ENCODE results near the gene TMEM263.

DNA sequence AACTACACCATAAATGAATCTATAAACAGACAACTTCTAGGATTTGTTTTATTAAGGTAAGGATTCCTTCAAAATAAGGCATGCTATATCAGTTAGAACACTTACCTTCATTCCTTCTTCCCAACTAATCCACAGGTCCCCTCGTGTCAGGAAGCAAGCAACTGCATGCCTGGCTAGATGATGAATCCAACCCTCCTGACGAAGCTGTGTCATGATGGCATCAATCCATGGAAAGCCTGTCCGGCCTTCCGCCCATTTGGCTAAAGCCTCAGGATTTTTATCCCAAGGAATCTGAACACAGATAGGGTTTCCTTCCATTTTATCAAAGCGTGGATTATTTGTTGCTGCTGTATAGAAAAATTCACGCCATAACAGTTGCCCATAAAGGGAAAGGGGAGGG lies 43.7 kb downstream of the TMEM263 start:
- TF ChIP-seq, protein P1, sequence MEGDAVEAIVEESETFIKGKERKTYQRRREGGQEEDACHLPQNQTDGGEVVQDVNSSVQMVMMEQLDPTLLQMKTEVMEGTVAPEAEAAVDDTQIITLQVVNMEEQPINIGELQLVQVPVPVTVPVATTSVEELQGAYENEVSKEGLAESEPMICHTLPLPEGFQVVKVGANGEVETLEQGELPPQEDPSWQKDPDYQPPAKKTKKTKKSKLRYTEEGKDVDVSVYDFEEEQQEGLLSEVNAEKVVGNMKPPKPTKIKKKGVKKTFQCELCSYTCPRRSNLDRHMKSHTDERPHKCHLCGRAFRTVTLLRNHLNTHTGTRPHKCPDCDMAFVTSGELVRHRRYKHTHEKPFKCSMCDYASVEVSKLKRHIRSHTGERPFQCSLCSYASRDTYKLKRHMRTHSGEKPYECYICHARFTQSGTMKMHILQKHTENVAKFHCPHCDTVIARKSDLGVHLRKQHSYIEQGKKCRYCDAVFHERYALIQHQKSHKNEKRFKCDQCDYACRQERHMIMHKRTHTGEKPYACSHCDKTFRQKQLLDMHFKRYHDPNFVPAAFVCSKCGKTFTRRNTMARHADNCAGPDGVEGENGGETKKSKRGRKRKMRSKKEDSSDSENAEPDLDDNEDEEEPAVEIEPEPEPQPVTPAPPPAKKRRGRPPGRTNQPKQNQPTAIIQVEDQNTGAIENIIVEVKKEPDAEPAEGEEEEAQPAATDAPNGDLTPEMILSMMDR (conservative IDR thresholded peaks at IDR 0.05; ENCODE audit: low read length): no peak
- TF ChIP-seq EZH2phosphoT487 (IDR thresholded peaks at IDR 0.05; ENCODE audit: borderline replicate concordance, low read depth, low read length): no peak

All from OCI-LY7 (cell line).